HG02943 (cell line): Measurements from ENCODE around the gene AGPAT4.

Experiments used
- ATAC-seq: cut with Tn5 transposase; IDR thresholded peaks from one replicate; pipeline ENCODE4 v1.9.1; 2021; ENCODE audit warnings: mild to moderate bottlenecking, low read depth, moderate library complexity; ENCODE audit not compliant: unreplicated experiment

The AGPAT4 gene

GRCh38 chr6:161284653-161285052, 10.8 kb upstream of the AGPAT4 start:
- no peak for ATAC-seq

- no peak for ATAC-seq
Observed at GRCh38 chr6:161281092-161281491, 7.2 kb upstream of the AGPAT4 start.

GRCh38 chr6:161279677-161280415, 6.0 kb upstream of the AGPAT4 start:
- ATAC-seq, result no peak

- no peak for ATAC-seq
Observed at GRCh38 chr6:161276605-161277155, 2.8 kb upstream of the AGPAT4 start.

- ATAC-seq, result no peak
Observed at GRCh38 chr6:161274898-161275297, 1.0 kb upstream of the AGPAT4 start.

GRCh38 chr6:161274488-161274858, 612 bp upstream of the AGPAT4 start:
- peak; percentile 8 for ATAC-seq

GRCh38 chr6:161273274-161273751, 548 bp downstream of the AGPAT4 start:
- ATAC-seq, result peak; percentile 2

- no peak for ATAC-seq
Observed at GRCh38 chr6:161272635-161273273, 1.1 kb downstream of the AGPAT4 start.

- no peak for ATAC-seq
Observed at GRCh38 chr6:161271343-161272030, 2.4 kb downstream of the AGPAT4 start.

GRCh38 chr6:161270116-161270515, 3.7 kb downstream of the AGPAT4 start:
- no peak for ATAC-seq

GRCh38 chr6:161269310-161269709, 4.6 kb downstream of the AGPAT4 start:
- no peak for ATAC-seq

GRCh38 chr6:161268531-161269210, 5.2 kb downstream of the AGPAT4 start:
- no peak for ATAC-seq

- no peak for ATAC-seq
Observed at GRCh38 chr6:161266513-161267230, 7.2 kb downstream of the AGPAT4 start.

- no peak for ATAC-seq
Observed at GRCh38 chr6:161265975-161266374, 7.9 kb downstream of the AGPAT4 start.

- ATAC-seq, result no peak
Observed at GRCh38 chr6:161265554-161265953, 8.3 kb downstream of the AGPAT4 start.

- no peak for ATAC-seq
Observed at GRCh38 chr6:161264181-161264580, 9.7 kb downstream of the AGPAT4 start.

- no peak for ATAC-seq
Observed at GRCh38 chr6:161261816-161262215, 12.0 kb downstream of the AGPAT4 start.

GRCh38 chr6:161261325-161261724, 12.5 kb downstream of the AGPAT4 start:
- no peak for ATAC-seq

- no peak for ATAC-seq
Observed at GRCh38 chr6:161259302-161259701, 14.6 kb downstream of the AGPAT4 start.
